ENCODE results near the gene PDCD2L.

- TF ChIP-seq POLR2AphosphoS5 (IDR thresholded peaks at IDR 0.05) (no peak), CTCF (IDR thresholded peaks at IDR 0.05; ENCODE audit: poor library complexity, severe bottlenecking) (no peak), RAD21 (conservative IDR thresholded peaks at IDR 0.05) (no peak), REST (IDR thresholded peaks at IDR 0.05; ENCODE audit: borderline replicate concordance) (no peak), EZH2 (IDR thresholded peaks at IDR 0.05; ENCODE audit: borderline replicate concordance, insufficient read depth, low read length, poor library complexity, severe bottlenecking) (no peak), EP300 (conservative IDR thresholded peaks at IDR 0.05; ENCODE audit: poor library complexity, severe bottlenecking) (no peak), MXI1 (conservative IDR thresholded peaks at IDR 0.05; ENCODE audit: poor library complexity, severe bottlenecking) (no peak)
These were observed 40.3 kb upstream of the PDCD2L start for GRCh38 chr19:34363930-34364329.
